Stomach (tissue), 4 donors: Measurements from ENCODE around the gene NTN3.

ENCODE experiments used
- CTCF ChIP-seq, 7 experiments: fragments of 450-650 bp in 4 of 7; fragments of 200-600 bp in 3 of 7; sonication (generic) in 3 of 7; IDR thresholded peaks; one replicate each; pipeline ENCODE4 v1.5.1; 2016 to 2019; ENCODE audit warnings: antibody characterized with exemption in 7 of 7, control low read depth in 2 of 7, mild to moderate bottlenecking in 1 of 7
- POLR2A ChIP-seq, 4 donors: fragments of 450-650 bp; IDR thresholded peaks; one replicate each; pipeline ENCODE4 v1.6.1; 2016; ENCODE audit warnings: antibody characterized with exemption in 4 of 4, control low read depth in 2 of 4, mild to moderate bottlenecking in 1 of 4, moderate library complexity in 1 of 4

- no peak for TF ChIP-seq CTCF (IDR thresholded peaks at IDR 0.05)
- no peak for TF ChIP-seq POLR2A (IDR thresholded peaks at IDR 0.05)
Observed at GRCh38 chr16:2490190-2491105, 19.4 kb downstream of the NTN3 start.
